OCI-LY1 (cell line): ENCODE results near the gene HDLBP.

Source experiments
- CTCF ChIP-seq: fragments of 200-600 bp; sonication (generic), shearing (Covaris generic); IDR thresholded peaks from 2 replicates; pipeline ENCODE4 v1.5.1; 2017; ENCODE audit warnings: mild to moderate bottlenecking, antibody characterized with exemption, low read length, moderate library complexity, mixed read lengths
- EZH2 ChIP-seq: fragments of 200-600 bp; sonication (generic), shearing (Covaris generic); IDR thresholded peaks from 2 replicates; pipeline ENCODE4 v1.8.0; 2017; ENCODE audit warnings: borderline replicate concordance, mixed run types, mild to moderate bottlenecking, antibody characterized with exemption, low read length, moderate library complexity, mixed read lengths

- no peak for TF ChIP-seq CTCF
- TF ChIP-seq EZH2: no peak
Observed at GRCh38 chr2:241255542-241256167, 59.8 kb downstream of the HDLBP start.
